ENCODE measurements around the gene CDKL1.

Gene CDKL1

GRCh38 chr14:50400461-50400860 lies 3.8 kb upstream of the CDKL1 start:
- TF ChIP-seq EZH2 (IDR thresholded peaks at IDR 0.05; ENCODE audit: borderline replicate concordance, low read depth, low read length, severe bottlenecking) (no peak), CTCF (IDR thresholded peaks at IDR 0.05; ENCODE audit: borderline replicate concordance, extremely low read depth, low read length, poor library complexity, severe bottlenecking) (no peak)
- ATAC-seq (ENCODE audit: insufficient read depth, low read depth) (no peak), DNase-seq (no peak)
- Histone ChIP-seq H3K9ac (ENCODE audit: low read depth, low read length) (no peak overlapping the region), H3K4me3 (ENCODE audit: low read depth in 1 of 2, low read length in 2 of 2) (no peak overlapping the region), H3K9me3 (ENCODE audit: insufficient read depth, low read length, severe bottlenecking) (no peaks in the 10 kb centered on the region), H3K4me2 (ENCODE audit: insufficient read depth, low read length) (no peak overlapping the region), H3K4me1 (ENCODE audit: insufficient read depth, low read length) (peaks cover 22% of the 10 kb centered on the region), H4K20me1 (ENCODE audit: insufficient read depth, low read length) (no peaks in the 10 kb centered on the region), H3K79me2 (ENCODE audit: insufficient read depth, low read length) (no peaks in the 10 kb centered on the region), H3K27me3 (ENCODE audit: insufficient read depth, low read length, poor library complexity) (peaks cover 10% of the 10 kb centered on the region), H3K36me3 (ENCODE audit: insufficient read depth, low read length) (no peaks in the 10 kb centered on the region), H2AFZ (ENCODE audit: low read depth, low read length) (no peak overlapping the region), H3K27ac (ENCODE audit: low read length) (no peak overlapping the region)

GRCh38 chr14:50399251-50400032 lies 2.8 kb upstream of the CDKL1 start:
- no peak for DNase-seq
- H3K27ac ChIP-seq (ENCODE audit: low read length): no peak overlapping the region
- ATAC-seq (ENCODE audit: insufficient read depth, low read depth): no peak
- H2AFZ ChIP-seq (ENCODE audit: low read depth, low read length): no peak overlapping the region
- H3K27me3 ChIP-seq (ENCODE audit: insufficient read depth, low read length, poor library complexity): peaks cover 10% of the 10 kb centered on the region
- H3K79me2 ChIP-seq (ENCODE audit: insufficient read depth, low read length): no peaks in the 10 kb centered on the region
- no peaks in the 10 kb centered on the region for H3K36me3 ChIP-seq (ENCODE audit: insufficient read depth, low read length)
- peaks cover 23% of the 10 kb centered on the region for H3K4me1 ChIP-seq (ENCODE audit: insufficient read depth, low read length)
- no peaks in the 10 kb centered on the region for H4K20me1 ChIP-seq (ENCODE audit: insufficient read depth, low read length)
- no peak for TF ChIP-seq CTCF (IDR thresholded peaks at IDR 0.05; ENCODE audit: borderline replicate concordance, extremely low read depth, low read length, poor library complexity, severe bottlenecking)
- H3K9me3 ChIP-seq (ENCODE audit: insufficient read depth, low read length, severe bottlenecking): no peaks in the 10 kb centered on the region
- no peak overlapping the region for H3K4me3 ChIP-seq (ENCODE audit: low read depth in 1 of 2, low read length in 2 of 2)
- H3K9ac ChIP-seq (ENCODE audit: low read depth, low read length): no peak overlapping the region
- H3K4me2 ChIP-seq (ENCODE audit: insufficient read depth, low read length): no peak overlapping the region

- no peak overlapping the region for H2AFZ ChIP-seq (ENCODE audit: low read depth, low read length)
- ATAC-seq (ENCODE audit: insufficient read depth, low read depth) (no peak), DNase-seq (no peak)
- H3K4me1 ChIP-seq (ENCODE audit: insufficient read depth, low read length): peaks cover 23% of the 10 kb centered on the region
- H3K4me2 ChIP-seq (ENCODE audit: insufficient read depth, low read length): no peak overlapping the region
- H3K79me2 ChIP-seq (ENCODE audit: insufficient read depth, low read length): no peaks in the 10 kb centered on the region
- no peak overlapping the region for H3K4me3 ChIP-seq (ENCODE audit: low read depth in 1 of 2, low read length in 2 of 2)
- no peaks in the 10 kb centered on the region for H3K36me3 ChIP-seq (ENCODE audit: insufficient read depth, low read length)
- TF ChIP-seq EZH2 (IDR thresholded peaks at IDR 0.05; ENCODE audit: borderline replicate concordance, low read depth, low read length, severe bottlenecking) (no peak), CTCF (IDR thresholded peaks at IDR 0.05; ENCODE audit: borderline replicate concordance, extremely low read depth, low read length, poor library complexity, severe bottlenecking) (no peak)
- peaks cover 10% of the 10 kb centered on the region for H3K27me3 ChIP-seq (ENCODE audit: insufficient read depth, low read length, poor library complexity)
- no peaks in the 10 kb centered on the region for H4K20me1 ChIP-seq (ENCODE audit: insufficient read depth, low read length)
- H3K27ac ChIP-seq (ENCODE audit: low read length): no peak overlapping the region
- H3K9me3 ChIP-seq (ENCODE audit: insufficient read depth, low read length, severe bottlenecking): no peaks in the 10 kb centered on the region
- no peak overlapping the region for H3K9ac ChIP-seq (ENCODE audit: low read depth, low read length)
Measured at GRCh38 chr14:50398189-50398580, 1.5 kb upstream of the CDKL1 start.

All from DND-41 (cell line).